Measurements from ENCODE around the gene PALM. TPM values are rescaled to one million over a fixed set of nuclear protein-coding genes. Genes with fewer than 3 reads are reported as not detected.

PALM gene
- total RNA-seq, 1 donor from 2014 or later = 13.9 TPM

- H3K36me3 ChIP-seq = no peaks in the 10 kb centered on the region
- H3K9me3 ChIP-seq (ENCODE audit: low read depth) = no peaks in the 10 kb centered on the region
- Mint-ChIP-seq H3K36me3 (peaks cover 10% of the 10 kb centered on the region), H3K4me1 (peaks cover 6% of the 10 kb centered on the region), H3K27ac (no peak overlapping the region), H3K27me3 (ENCODE audit: insufficient read depth, low read depth) (peaks cover 5% of the 10 kb centered on the region), H3K4me3 (no peak overlapping the region), H3K9me3 (no peaks in the 10 kb centered on the region)
- H3F3A ChIP-seq (ENCODE audit: low read depth) = peaks cover 14% of the 10 kb centered on the region
- no peak for DNase-seq (ENCODE audit: low spot score)
- H2AFZ ChIP-seq (replicated peaks) = no peak overlapping the region
- peaks cover 19% of the 10 kb centered on the region for H4K20me1 ChIP-seq (ENCODE audit: low read depth)
- no peaks in the 10 kb centered on the region for H3K4me1 ChIP-seq
- no peaks in the 10 kb centered on the region for H3K79me2 ChIP-seq (ENCODE audit: low read depth)
- H3K9ac ChIP-seq = no peak overlapping the region
- H3K4me3 ChIP-seq = no peak overlapping the region
- H3K27me3 ChIP-seq = no peaks in the 10 kb centered on the region
- no peak overlapping the region for H3K27ac ChIP-seq
- H3K4me2 ChIP-seq = no peak overlapping the region
- TF ChIP-seq EZH2phosphoT487 (IDR thresholded peaks at IDR 0.05) (no peak), EZH2 (IDR thresholded peaks at IDR 0.05) (no peak), CTCF (IDR thresholded peaks at IDR 0.05) (no peak)
These were observed 21.4 kb downstream of the PALM start for GRCh38 chr19:729965-730668.

DNA sequence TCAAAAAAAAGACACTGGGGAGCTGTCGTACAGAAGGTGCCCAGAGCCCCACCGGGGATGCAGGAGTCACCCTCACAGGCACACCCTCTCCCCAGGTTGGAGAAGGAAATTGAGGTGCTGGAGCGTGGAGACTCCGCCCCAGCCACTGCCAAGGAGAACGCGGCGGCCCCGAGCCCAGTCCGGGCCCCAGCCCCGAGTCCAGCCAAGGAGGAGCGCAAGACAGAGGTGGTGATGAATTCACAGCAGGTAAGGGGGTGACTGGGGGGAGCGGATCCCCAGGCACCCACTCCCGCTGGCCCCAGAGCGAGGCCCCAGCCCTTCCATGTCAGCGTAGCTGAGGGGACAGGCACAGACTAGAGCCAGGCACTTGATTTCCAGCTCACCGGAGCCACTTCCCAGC is 22.3 kb downstream of the PALM start:
- Histone ChIP-seq H3K4me2 (no peak overlapping the region), H3K9me3 (ENCODE audit: low read depth) (no peaks in the 10 kb centered on the region)

GRCh38 chr19:732148-733069 is 23.7 kb downstream of the PALM start:
- peaks cover 8% of the 10 kb centered on the region for H4K20me1 ChIP-seq (ENCODE audit: low read depth)
- Mint-ChIP-seq H3K4me1 (peaks cover 5% of the 10 kb centered on the region), H3K27me3 (ENCODE audit: insufficient read depth, low read depth) (no peaks in the 10 kb centered on the region), H3K9me3 (no peaks in the 10 kb centered on the region), H3K4me3 (no peak overlapping the region), H3K36me3 (peaks cover 9% of the 10 kb centered on the region), H3K27ac (no peak overlapping the region)
- no peaks in the 10 kb centered on the region for H3K36me3 ChIP-seq
- no peaks in the 10 kb centered on the region for H3K4me1 ChIP-seq
- no peak overlapping the region for H3K4me3 ChIP-seq
- H3K79me2 ChIP-seq (ENCODE audit: low read depth) = no peaks in the 10 kb centered on the region
- H3K4me2 ChIP-seq = no peak overlapping the region
- peaks cover 4% of the 10 kb centered on the region for H3F3A ChIP-seq (ENCODE audit: low read depth)
- TF ChIP-seq EZH2phosphoT487 (IDR thresholded peaks at IDR 0.05) (no peak), CTCF (IDR thresholded peaks at IDR 0.05) (no peak), EZH2 (IDR thresholded peaks at IDR 0.05) (no peak)
- DNase-seq (ENCODE audit: low spot score) = no peak
- no peak overlapping the region for H2AFZ ChIP-seq (replicated peaks)
- H3K27me3 ChIP-seq = no peaks in the 10 kb centered on the region
- no peak overlapping the region for H3K27ac ChIP-seq
- H3K9ac ChIP-seq = no peak overlapping the region
- no peaks in the 10 kb centered on the region for H3K9me3 ChIP-seq (ENCODE audit: low read depth)

More for the DNA sequence above, 22.3 kb downstream of the PALM start:
- H3K4me1 Mint-ChIP-seq = peaks cover 3% of the 10 kb centered on the region
- no peak overlapping the region for H3K9ac ChIP-seq
- H4K20me1 ChIP-seq (ENCODE audit: low read depth) = peaks cover 17% of the 10 kb centered on the region
- TF ChIP-seq EZH2phosphoT487 (IDR thresholded peaks at IDR 0.05) (no peak), EZH2 (IDR thresholded peaks at IDR 0.05) (no peak), CTCF (IDR thresholded peaks at IDR 0.05) (no peak)
- DNase-seq (ENCODE audit: low spot score) = no peak
- no peak overlapping the region for H3K27ac ChIP-seq
- H3K27me3 Mint-ChIP-seq (ENCODE audit: insufficient read depth, low read depth) = peaks cover 2% of the 10 kb centered on the region
- H3K36me3 Mint-ChIP-seq = peaks cover 10% of the 10 kb centered on the region
- H3K27ac Mint-ChIP-seq = no peak overlapping the region
- peaks cover 14% of the 10 kb centered on the region for H3F3A ChIP-seq (ENCODE audit: low read depth)
- no peaks in the 10 kb centered on the region for H3K9me3 Mint-ChIP-seq
- H3K27me3 ChIP-seq = no peaks in the 10 kb centered on the region
- H3K4me3 Mint-ChIP-seq = no peak overlapping the region
- no peak overlapping the region for H3K4me3 ChIP-seq
- no peaks in the 10 kb centered on the region for H3K79me2 ChIP-seq (ENCODE audit: low read depth)
- H3K4me1 ChIP-seq = no peaks in the 10 kb centered on the region
- H3K36me3 ChIP-seq = no peaks in the 10 kb centered on the region
- no peak overlapping the region for H2AFZ ChIP-seq (replicated peaks)
